T-helper 1 cell treated with Interleukin-12 subunit alpha and Interleukin-12 subunit beta and Interleukin-4 antibody, amounts not matched to agents 30 ng/mL and 1 ng/mL, for 36 hours (primary cell): ENCODE measurements around the gene FMO5. TPM values are rescaled to one million over a fixed set of nuclear protein-coding genes. Genes with fewer than 3 reads are reported as not detected.
"Not testable (repeated sequence)": the region's sequence is repeated elsewhere in the genome, so short reads cannot be mapped to it uniquely, and the experiment has no call there.

ENCODE experiments used
- intact Hi-C: fragments of 100-400 bp; cut with micrococcal nuclease; formaldehyde crosslinking; loops from one replicate; pipeline ENCODE4 v1.15.1; 2024
- total RNA-seq: library from RNA; stranded (reverse); gene quantifications from 2 replicates; pipeline ENCODE4 v1.2.3, GENCODE V29; 2022

The FMO5 gene
- total RNA-seq, 1 donor from 2014 or later: 0.12 TPM

DNA sequence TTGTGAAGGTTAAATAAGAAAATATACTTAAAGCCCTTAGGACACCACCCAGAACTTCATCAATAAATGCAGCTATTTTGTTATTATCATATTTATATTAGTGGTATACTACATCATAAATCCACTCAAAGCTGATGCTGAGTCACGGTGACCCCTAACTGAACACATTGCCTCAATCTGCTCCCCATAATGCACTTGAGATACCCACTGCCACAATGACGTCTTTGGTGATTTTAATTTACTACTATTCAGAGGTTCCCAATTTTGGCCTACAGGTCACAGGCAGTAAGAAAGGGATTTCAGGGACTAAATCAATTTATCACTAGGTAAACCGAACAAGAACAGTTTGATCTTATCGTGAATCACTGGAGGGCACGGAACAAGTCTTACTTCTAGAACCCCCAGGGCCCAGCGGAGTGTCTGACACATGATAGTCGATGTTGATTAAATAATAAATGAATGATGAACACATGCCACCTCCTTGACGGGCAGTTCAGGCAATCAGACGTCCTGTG lies 16.9 kb upstream of the FMO5 start:
- intact Hi-C loops: loop anchor here (1.0 to 10.0 kb wide), 7 partner anchors 17 to 1093 kb away; partner anchors contain the start of genes FMO5 and PRKAB2

DNA sequence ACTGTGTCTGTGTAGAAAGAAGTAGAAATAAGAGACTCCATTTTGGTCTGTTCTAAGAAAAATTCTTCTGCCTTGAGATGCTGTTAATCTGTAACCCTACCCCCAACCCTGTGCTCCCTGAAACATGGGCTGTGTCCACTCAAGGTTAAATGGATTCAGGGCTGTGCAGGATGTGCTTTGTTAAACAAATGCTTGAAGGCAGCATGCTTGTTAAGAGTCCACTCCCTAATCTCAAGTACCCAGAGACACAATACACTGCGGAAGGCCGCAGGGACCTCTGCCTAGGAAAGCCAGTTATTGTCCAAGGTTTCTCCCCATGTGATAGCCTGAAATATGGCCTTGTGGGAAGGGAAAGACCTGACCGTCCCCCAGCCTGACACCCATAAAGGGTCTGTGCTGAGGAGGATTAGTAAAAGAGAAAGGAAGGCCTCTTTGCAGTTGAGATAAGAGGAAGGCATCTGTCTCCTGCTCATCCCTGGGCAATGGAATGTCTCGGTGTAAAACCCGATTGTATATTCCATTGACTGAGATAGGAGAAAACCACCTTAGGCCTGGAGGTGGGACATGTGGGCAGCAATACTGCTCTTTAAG lies 15.1 kb upstream of the FMO5 start:
- intact Hi-C loops: loop anchor here (5.0 to 10.0 kb wide), 2 partner anchors 1022 to 1095 kb away; no protein-coding TSS in a partner anchor

DNA sequence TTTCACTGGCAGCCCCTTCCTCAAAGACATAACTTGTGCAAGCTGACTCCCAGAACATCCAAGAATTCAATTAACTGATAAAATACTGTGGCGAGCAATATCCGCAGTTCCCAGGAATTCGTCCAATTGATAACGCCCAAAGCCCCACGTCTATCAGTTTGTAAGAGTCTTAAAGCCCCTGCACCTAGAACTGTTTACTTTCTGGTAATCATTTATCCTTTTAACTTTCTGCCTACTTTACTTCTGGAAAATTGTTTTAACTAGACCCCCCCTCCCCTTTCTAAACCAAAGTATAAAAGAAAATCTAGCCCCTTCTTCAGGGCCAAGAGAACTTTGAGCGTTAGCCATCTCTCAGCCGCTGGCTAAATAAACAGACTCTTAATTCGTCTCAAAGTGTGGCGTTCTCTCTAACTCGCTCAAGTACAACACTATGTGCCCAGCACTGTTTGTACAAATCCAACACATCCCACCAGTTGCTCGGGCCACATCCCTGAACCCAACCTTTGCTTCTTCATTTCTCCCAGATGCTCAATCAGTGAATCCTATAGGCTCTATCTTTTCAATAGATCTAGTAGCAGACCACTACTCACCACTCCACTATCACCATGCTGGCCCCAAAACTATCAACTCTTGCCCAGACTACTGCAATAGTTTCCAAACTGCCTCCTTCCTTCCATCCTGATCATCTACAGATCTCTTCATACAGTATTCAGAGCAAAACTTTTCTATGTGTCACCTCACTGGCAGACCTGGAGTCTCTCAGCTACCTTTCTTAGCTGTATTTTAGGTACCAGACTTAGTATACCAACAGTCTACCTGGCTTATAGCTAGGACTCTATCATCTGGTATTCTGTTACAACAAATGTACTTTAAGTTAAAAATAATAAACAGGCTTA lies 14.0 kb upstream of the FMO5 start:
- intact Hi-C loops: no loop called here

DNA sequence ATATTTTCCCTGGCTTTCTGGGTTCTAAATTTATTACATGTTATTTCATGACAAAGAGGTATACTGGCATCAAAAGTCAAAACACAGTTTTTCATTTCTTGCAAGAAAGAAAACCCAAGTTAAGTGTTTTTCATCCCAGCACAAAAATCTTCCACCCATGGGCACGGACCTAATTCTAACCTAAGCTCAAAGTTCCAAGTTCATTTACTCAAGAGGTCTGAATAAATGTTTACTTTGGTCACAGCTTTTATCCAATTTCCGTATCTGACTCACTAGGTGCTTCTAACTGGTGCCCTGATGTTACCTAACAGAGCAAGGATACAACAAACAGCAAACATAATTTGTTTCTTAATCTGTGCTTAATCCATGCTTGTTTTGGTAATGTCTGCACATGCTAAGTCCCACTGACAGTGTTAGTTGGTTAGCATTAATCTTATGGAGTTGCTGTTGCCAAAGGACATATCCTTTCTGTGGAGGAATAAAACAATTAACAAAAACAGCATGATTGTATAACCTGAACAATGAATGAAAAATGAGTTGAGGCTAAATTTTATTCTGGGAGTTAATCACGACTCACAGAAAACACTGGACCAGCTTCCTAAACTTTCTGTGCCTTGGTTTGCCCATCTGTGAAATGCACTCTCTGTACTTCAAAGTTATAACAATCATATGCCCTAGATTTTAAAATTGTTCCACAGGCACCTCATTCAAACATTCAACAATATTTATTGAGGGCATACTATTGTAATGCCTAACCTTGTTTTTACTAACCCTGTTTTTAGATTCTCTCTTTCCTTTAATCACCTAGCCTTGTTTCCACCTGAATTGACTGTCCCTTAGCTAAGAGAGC lies 13.1 kb upstream of the FMO5 start:
- intact Hi-C loops: no loop called here

DNA sequence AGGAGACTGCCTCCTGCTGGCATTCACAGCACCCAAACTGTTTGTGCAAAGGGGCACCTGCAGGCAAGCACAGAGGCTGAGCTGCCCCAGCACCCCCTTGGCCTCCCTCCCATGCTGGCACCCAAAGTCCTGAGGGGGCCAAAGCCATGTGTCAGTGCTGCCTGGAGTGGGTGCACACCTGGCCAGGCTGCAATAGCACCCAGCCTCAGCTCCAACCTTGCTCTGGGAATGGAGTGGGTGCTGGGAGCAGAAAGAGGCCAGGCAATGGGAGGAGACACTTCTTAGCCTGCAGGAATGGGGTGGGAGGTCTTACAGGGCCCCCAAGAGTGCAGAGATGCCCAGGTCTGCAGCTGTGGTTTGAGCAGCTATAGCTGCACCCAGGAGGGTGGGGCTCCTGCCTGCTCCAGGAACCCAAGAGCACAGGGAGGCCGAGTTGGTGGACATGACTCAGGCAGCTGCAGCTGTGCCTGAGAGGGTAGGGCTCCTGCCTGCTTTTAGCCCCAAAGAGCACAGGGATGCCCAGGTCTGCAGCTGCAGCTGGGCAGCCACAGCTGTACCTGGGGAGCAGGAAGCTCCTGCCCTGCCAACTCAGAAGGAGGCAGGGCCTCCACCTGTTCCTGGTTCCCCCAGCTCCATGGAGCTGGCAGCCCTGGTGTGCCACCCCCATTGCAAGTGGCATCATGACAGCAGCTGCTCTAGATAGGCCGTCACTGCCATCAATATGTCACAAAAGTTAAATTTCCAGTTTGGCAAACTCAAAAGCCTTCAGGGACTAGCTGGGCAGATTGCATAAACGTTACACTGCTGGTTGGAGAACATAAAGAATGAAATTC lies 12.0 kb upstream of the FMO5 start:
- intact Hi-C loops: no loop called here

DNA sequence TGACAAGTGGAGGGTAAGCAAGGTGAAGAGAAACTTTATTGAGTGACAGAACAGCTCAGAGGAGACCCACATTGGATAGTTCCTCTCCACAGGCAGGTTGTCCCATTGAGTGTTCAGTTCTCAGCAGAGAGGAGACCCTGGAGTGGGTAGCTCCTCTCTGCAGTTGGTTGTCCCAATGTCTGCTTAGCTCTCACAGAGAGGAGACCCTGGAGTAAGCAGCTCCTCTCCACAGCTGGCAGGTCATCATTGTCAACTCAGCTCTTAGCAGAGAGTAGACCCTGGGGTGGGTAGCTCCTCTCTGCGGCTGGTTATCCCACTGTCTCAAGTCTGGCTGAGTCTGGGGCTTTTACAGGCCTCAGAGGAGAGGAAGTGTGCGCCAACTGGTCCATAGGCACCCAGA lies 11.3 kb upstream of the FMO5 start:
- intact Hi-C loops: no loop called here

DNA sequence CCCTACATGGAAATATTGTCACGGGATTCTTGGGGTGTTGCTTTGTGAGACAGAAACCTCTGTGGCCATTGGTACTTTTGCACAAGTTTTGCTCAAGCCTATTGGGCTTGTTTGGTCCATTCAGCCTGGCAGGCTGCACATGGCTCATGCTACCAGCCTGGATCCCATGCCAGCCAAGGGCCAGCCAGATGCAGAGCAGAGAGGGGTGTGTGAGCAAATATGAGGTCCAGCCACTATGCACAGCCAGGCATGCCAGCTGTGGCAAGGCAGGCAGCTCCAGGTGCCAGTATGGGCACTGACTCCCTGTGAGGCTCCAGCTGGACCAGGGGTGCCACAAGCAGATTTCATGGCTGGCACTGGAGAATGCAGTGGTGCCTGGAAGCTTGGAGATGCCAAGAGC lies 10.7 kb upstream of the FMO5 start:
- intact Hi-C loops: no loop called here

GRCh38 chr1:147233903-147234302 lies 8.8 kb upstream of the FMO5 start:
- intact Hi-C loops: not testable (repeated sequence)

- intact Hi-C loops: not testable (repeated sequence)
These were observed 5.9 kb upstream of the FMO5 start for GRCh38 chr1:147231032-147231431.

DNA sequence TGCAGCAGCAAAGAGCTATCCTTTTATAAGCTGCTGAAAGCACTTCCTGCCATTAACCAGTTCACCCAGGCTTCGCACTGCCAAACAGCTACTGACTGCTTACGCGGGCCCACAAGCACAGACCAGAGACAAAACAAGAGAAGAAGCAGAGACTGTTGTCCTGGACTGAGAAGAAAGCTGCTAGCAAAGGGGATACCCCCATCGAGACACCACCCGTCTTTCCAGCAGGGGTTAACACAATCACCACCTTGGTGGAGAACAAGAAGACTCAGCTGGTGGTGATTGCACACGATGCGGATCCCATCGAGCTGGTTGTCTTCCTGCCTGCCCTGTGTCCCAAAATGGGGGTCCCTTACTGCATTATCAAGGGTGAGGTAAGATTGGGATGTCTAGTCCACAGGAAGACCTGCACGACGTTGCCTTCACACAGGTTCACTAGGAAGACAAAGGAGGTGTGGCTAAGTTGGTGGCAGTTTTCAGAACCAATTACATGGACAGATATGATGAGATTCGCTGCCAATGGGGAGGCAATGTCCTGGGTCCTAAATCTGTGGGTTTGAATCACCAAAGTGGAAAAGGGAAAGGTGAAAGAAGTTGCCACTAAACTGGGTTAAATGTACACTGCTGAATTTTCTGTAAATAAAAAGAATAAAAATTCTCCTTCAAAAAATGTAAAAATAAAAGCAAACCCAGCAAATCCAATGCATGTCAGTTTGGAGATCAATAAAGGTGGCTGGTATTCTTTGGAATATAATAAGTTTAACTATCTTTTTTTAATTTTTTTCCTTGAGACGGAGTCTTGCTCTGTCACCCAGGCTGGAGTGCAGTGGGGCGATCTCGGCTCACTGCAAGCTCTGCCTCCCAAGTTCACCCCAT lies 1.2 kb downstream of the FMO5 start:
- intact Hi-C loops: no loop called here

DNA sequence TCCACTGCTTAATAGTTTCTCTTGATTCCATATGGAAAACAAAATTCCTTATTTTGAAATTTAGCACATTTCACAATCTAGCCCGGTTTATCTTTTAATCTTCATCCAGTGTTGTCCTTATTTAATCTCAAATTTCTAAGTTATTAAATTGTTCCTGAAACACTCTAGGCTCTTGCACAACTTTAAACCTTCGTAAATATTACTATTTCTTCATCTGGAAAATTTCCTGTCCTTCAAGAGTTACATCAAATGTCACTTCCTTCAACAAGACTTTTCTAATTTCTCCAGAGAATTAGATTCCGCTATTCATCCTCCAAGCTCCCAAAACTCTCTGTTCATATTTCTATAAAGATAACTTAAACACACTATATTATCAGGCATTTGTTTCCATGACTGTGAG lies 6.5 kb downstream of the FMO5 start:
- intact Hi-C loops: no loop called here

DNA sequence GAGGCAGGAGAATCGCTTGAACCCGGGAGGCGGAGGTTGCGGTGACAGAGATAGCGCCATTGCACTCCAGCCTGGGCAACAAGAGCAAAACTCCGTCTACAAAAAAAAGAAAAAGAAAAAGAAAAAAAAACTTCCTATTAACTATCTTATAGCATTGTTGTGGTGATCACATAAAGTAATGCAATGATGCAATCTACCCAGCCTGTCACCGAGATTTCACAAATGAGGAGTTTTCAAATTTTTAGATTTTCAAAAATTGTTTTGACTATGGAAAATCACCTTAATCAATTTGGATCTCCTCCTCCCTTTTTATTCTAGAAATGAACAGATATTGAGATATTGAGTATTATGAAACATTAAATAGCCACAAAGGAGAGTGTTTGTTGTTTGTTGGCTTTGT lies 8.0 kb downstream of the FMO5 start:
- intact Hi-C loops: no loop called here

DNA sequence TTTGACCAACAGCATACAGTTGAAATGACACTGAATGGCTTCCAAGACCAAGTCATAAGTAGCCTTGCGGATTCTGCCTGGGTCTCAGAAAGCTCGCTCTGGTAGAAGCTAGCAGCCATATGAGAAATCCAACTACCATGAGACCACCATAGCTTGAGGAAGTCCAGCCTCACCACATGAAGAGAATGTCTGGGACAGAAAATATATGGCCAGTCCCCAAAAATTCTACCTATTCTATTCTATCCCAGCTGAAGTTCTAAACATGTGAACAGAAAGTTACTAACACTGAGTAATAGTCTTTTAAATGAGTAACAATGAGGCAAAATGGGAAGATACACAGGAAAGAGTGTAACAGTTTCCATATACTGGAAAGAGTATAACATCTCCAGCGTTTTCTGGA lies 9.0 kb downstream of the FMO5 start:
- intact Hi-C loops: no loop called here

DNA sequence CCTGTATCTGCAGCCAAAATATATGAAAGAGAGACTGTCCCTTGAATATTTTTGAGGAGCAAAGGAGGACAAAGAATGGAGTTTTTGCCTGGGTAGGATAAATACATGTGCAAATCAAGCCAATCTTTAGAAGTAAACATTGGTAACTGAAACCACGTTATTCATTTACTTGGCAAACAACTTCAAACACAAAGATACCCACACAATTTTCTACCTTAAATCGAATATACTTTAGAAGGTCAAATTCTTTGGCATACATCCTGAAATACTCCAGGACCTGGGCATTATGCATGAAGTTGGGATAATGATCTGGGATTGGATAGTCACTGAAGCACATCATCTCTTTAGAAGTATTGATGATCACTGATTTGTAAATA lies 9.6 kb downstream of the FMO5 start:
- intact Hi-C loops: no loop called here

- intact Hi-C loops: no loop called here
These were observed 10.1 kb downstream of the FMO5 start for GRCh38 chr1:147214842-147215539.

DNA sequence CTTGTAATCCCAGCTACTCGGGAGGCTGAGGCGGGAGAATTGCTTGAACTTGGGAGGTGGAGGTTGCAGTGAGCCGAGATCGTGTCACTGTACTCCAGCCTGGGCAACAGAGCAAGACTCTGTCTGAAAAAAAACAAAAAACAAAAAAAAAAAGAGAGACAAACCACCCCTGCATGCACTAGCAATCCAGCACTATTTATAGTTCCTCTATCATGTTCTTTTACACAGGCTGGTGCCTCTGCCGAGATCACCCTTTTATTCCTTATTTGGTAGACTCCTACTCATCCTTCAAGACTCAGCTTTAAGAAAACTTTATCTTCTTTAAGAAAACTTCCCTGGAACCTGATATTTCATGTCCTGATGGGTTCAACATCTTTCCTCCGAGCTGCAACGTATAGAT lies 10.8 kb downstream of the FMO5 start:
- intact Hi-C loops: no loop called here

- intact Hi-C loops: no loop called here
These were observed 11.9 kb downstream of the FMO5 start for GRCh38 chr1:147213271-147213670.

GRCh38 chr1:147211577-147211976 lies 13.6 kb downstream of the FMO5 start:
- intact Hi-C loops: no loop called here

DNA sequence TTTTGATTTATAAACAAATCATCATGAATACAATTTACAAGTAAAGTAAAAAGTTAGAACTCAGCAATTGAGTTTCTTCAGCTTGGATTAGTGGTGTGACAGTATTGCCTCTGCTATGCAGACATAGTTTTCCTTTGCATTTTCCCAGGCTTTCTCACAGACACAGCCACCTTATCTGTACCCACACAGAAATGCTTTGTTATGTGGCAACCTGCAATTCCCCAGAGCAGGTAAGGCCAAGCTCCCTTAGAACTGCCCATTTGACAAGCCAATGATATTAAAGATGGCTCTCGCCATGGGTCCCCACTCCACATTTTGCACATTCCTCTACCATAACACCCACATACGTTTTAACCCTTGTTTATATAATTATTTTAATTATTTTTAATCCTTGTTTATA lies 14.2 kb downstream of the FMO5 start:
- intact Hi-C loops: no loop called here
